Activated CD8-positive, alpha-beta T cell treated with anti-CD3 and anti-CD28 coated beads, Interleukin-2, amount 10 ng/mL, durations not matched to agents 7 days and 5 days (primary cell): Measurements from ENCODE around the gene EYS. TPM values are rescaled to one million over a fixed set of nuclear protein-coding genes. Genes with fewer than 3 reads are reported as not detected.

Source experiments
- ATAC-seq: fragments of 150-1000 bp; cut with Tn5 transposase; one replicate; pipeline ENCODE4 v1.10.0; 2021; ENCODE audit warnings: moderate library complexity
- CTCF ChIA-PET: fragments of 350-600 bp; sonication (Branson Sonifier 250); formaldehyde crosslinking; loops from one replicate; lab custom pipeline; 2021; ENCODE audit warnings: antibody characterized with exemption; lab: Charles Lee
- POLR2A ChIA-PET: fragments of 350-600 bp; sonication (Branson Sonifier 250); formaldehyde crosslinking; loops from one replicate; lab custom pipeline; 2021; ENCODE audit warnings: antibody characterized with exemption; lab: Charles Lee
- DNase-seq: peaks from one replicate; pipeline ENCODE4 v3.0.0-alpha.2; 2020
- H3K27ac Mint-ChIP-seq: one replicate; pipeline ENCODE4 v1.8.0; 2021; ENCODE audit warnings: mild to moderate bottlenecking, mixed read lengths
- H3K27me3 Mint-ChIP-seq: one replicate; pipeline ENCODE4 v1.8.0; 2021; ENCODE audit warnings: low read depth, mixed read lengths
- H3K36me3 Mint-ChIP-seq: one replicate; pipeline ENCODE4 v1.8.0; 2021; ENCODE audit warnings: low read depth, mixed read lengths
- H3K4me1 Mint-ChIP-seq: one replicate; pipeline ENCODE4 v1.8.0; 2021; ENCODE audit warnings: low read depth, mixed read lengths
- H3K4me3 Mint-ChIP-seq: one replicate; pipeline ENCODE4 v1.8.0; 2021; ENCODE audit warnings: mild to moderate bottlenecking, mixed read lengths
- H3K9me3 Mint-ChIP-seq: one replicate; pipeline ENCODE4 v1.8.0; 2022; ENCODE audit warnings: mixed read lengths; ENCODE audit not compliant: insufficient read depth
- total RNA-seq, 2 experiments: library from RNA; stranded (reverse); gene quantifications; one replicate each; pipeline ENCODE4 v1.2.3, GENCODE V29; 2021

The EYS gene
- not detected for total RNA-seq

DNA sequence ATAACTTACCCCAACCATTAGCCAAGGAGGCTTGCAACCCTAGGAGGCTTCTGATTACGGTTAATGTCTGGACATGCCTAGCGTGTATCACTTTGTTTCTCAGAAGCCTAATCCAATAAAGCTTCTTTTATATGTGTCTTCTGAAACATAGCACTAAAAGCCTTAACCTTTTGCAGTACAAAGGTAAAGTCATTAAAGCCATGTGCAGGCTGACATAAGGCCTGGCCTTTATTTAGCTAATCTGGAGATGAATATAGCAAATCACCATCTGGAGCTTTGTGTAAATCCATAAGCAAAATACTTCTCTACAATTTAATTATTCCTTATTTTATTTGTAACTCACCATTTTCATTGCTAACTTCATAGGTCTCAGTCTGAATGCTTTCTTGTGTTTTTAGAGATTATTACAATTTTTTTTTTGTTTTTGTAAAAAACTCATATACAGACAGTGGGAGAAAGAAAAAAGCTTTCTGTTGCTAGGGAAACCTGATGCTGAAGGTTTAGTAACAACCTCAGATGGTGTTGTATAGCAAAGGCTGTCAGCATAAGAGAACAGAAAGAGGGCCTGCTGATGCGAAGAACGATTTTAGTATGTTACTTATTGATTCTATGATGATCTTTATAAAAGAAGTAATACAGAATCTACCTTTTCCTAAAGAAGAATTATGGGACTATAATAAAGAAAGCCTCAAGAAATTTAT lies at the start of gene EYS:
TSS of gene EYS (minus strand) at position 101 of the 701 bp plus-strand sequence. CDS start 211,816 bp downstream, outside the sequence.
- no peak for DNase-seq
- ChIA-PET POLR2A (no interaction called here), CTCF (no interaction called here)
- no peaks in the 10 kb centered on the region for H3K4me1 Mint-ChIP-seq
- H3K9me3 Mint-ChIP-seq = no peaks in the 10 kb centered on the region
- H3K27ac Mint-ChIP-seq = no peak within 1 kb of the TSS
- H3K4me3 Mint-ChIP-seq = no peak within 1 kb of the TSS
- H3K36me3 Mint-ChIP-seq = no peaks in the 10 kb centered on the region
- no peaks in the 10 kb centered on the region for H3K27me3 Mint-ChIP-seq
- no peak for ATAC-seq

GRCh38 chr6:65746302-65746701 lies 39.3 kb upstream of the EYS start:
- no peaks in the 10 kb centered on the region for H3K27me3 Mint-ChIP-seq
- no peak for ATAC-seq
- H3K4me3 Mint-ChIP-seq = no peak overlapping the region
- no peaks in the 10 kb centered on the region for H3K36me3 Mint-ChIP-seq
- H3K4me1 Mint-ChIP-seq = no peaks in the 10 kb centered on the region
- no peak for DNase-seq
- CTCF ChIA-PET = no interaction called here
- POLR2A ChIA-PET = no interaction called here
- no peak overlapping the region for H3K27ac Mint-ChIP-seq
- H3K9me3 Mint-ChIP-seq = peaks cover 26% of the 10 kb centered on the region

DNA sequence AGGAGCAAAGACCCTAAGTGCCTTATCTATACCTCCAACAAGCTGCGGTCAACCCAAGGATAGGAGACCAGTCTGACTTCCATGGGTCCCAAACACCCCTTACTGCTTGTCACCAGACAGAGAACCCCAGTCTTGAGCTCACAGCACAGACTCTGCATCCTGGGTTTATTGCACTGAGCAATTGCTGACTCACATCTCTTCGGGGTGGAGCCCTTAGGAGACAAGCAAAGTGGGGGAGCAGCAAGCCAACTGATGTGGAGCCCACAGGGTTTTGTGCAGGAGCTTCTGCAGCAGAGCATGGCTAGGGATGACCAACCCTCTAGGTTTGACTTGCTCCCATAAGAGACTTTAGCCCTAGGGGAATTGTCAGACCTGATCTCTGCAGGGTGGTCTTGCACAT lies 38.6 kb upstream of the EYS start:
- ATAC-seq (no peak), DNase-seq (no peak)
- H3K4me3 Mint-ChIP-seq = no peak overlapping the region
- no peak overlapping the region for H3K27ac Mint-ChIP-seq
- H3K36me3 Mint-ChIP-seq = no peaks in the 10 kb centered on the region
- no peaks in the 10 kb centered on the region for H3K27me3 Mint-ChIP-seq
- ChIA-PET POLR2A (no interaction called here), CTCF (no interaction called here)
- H3K9me3 Mint-ChIP-seq = peaks cover 26% of the 10 kb centered on the region
- H3K4me1 Mint-ChIP-seq = no peaks in the 10 kb centered on the region

GRCh38 chr6:65728879-65729479 lies 22.0 kb upstream of the EYS start:
- H3K9me3 Mint-ChIP-seq = peaks cover 7% of the 10 kb centered on the region
- CTCF ChIA-PET = no interaction called here
- DNase-seq = no peak
- no peak overlapping the region for H3K27ac Mint-ChIP-seq
- H3K4me3 Mint-ChIP-seq = no peak overlapping the region
- no peaks in the 10 kb centered on the region for H3K4me1 Mint-ChIP-seq
- ATAC-seq = no peak
- POLR2A ChIA-PET = no interaction called here
- H3K36me3 Mint-ChIP-seq = no peaks in the 10 kb centered on the region
- H3K27me3 Mint-ChIP-seq = no peaks in the 10 kb centered on the region

DNA sequence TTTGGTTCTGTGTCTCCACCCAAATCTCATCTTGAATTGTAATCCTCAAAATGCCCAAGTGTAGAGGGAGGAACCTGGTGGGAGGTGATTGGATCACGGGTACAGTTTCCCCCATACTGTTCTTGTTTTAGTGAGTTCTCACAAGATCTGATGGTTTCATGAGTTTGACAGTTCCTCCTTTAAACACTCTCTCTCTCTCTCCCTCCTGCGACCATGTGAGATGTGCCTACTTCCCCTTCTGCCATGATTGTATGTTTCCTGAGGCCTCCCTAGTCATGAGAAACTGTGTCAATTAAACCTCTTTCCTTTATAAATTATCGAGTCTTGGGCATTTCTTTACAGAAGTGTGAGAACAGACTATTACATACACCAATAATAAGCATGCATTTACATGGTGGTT lies 12.1 kb upstream of the EYS start:
- Mint-ChIP-seq H3K27ac (no peak overlapping the region), H3K36me3 (no peaks in the 10 kb centered on the region), H3K27me3 (no peaks in the 10 kb centered on the region), H3K9me3 (peaks cover 8% of the 10 kb centered on the region), H3K4me1 (no peaks in the 10 kb centered on the region), H3K4me3 (no peak overlapping the region)
- POLR2A ChIA-PET = no interaction called here
- CTCF ChIA-PET = no interaction called here
- ATAC-seq (no peak), DNase-seq (no peak)

DNA sequence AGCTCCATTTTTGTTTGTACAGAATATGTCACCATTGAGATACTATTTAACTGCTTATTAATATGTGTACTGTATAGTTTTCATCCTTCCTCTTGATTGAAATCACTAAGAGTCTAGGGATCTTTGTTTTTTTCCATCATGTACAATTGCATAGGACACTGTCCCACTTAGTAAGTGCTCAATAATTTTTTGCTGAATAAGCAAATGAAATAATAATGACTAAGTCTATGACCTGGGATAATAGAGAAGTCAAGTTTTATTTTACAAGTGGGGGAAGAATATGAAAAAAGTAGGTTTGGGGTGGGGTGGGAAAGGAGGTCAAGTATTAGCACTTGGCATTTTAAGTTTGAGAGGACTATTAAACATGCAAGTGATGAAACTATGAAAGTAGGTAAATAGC lies 4.5 kb upstream of the EYS start:
- POLR2A ChIA-PET = no interaction called here

DNA sequence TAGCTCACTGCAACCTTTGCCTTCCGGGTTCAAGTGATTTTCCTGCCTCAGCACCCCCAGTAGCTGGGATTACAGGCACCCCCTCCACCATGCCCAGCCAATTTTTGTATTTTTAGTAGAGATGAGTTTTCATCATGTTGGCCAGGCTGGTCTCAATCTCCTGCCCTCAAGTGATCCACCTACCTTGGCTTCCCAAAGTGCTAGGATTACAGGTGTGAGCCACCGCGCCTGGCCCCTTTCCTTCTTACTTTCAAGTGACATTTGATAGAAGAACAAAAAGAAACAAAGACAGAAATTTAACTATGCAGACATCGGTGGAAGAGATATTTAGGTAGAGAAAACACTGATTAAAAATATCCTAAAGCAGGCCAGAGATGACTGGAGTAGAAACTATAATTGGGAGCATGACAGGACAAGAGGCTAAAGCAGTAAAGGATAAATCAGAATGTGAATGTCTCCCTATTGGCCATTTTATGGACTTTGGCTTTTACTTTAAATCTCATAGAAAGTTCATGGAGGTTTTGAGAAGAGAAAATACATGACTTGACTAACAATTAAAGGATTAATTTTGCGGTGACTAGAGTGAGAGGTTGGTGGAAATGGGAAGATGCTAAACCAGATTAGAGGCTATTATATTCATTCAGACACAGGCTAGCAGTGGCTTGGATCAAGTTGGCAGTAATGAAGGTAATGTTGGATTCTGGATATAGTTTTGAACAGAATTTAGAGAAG lies 2.2 kb upstream of the EYS start:
- DNase-seq (no peak), ATAC-seq (no peak)
- H3K36me3 Mint-ChIP-seq = no peaks in the 10 kb centered on the region
- H3K4me1 Mint-ChIP-seq = no peaks in the 10 kb centered on the region
- no peak overlapping the region for H3K4me3 Mint-ChIP-seq
- ChIA-PET CTCF (no interaction called here), POLR2A (no interaction called here)
- H3K9me3 Mint-ChIP-seq = no peaks in the 10 kb centered on the region
- no peaks in the 10 kb centered on the region for H3K27me3 Mint-ChIP-seq
- no peak overlapping the region for H3K27ac Mint-ChIP-seq

More for the DNA sequence above, 4.5 kb upstream of the EYS start:
- Mint-ChIP-seq H3K9me3 (peaks cover 7% of the 10 kb centered on the region), H3K27me3 (no peaks in the 10 kb centered on the region), H3K36me3 (no peaks in the 10 kb centered on the region), H3K4me3 (no peak overlapping the region), H3K27ac (no peak overlapping the region), H3K4me1 (no peaks in the 10 kb centered on the region)
- CTCF ChIA-PET = no interaction called here
- DNase-seq (no peak), ATAC-seq (no peak)

- no peak overlapping the region for H3K4me3 Mint-ChIP-seq
- ATAC-seq (no peak), DNase-seq (no peak)
- no peaks in the 10 kb centered on the region for H3K4me1 Mint-ChIP-seq
- CTCF ChIA-PET = no interaction called here
- POLR2A ChIA-PET = no interaction called here
- H3K27ac Mint-ChIP-seq = no peak overlapping the region
- no peaks in the 10 kb centered on the region for H3K9me3 Mint-ChIP-seq
- H3K27me3 Mint-ChIP-seq = no peaks in the 10 kb centered on the region
- H3K36me3 Mint-ChIP-seq = no peaks in the 10 kb centered on the region
Measured at GRCh38 chr6:65708162-65708561, 1.1 kb upstream of the EYS start.

- H3K27me3 Mint-ChIP-seq = no peaks in the 10 kb centered on the region
- no peak for DNase-seq
- H3K36me3 Mint-ChIP-seq = no peaks in the 10 kb centered on the region
- H3K4me3 Mint-ChIP-seq = no peak overlapping the region
- no peaks in the 10 kb centered on the region for H3K9me3 Mint-ChIP-seq
- no peak for ATAC-seq
- ChIA-PET CTCF (no interaction called here), POLR2A (no interaction called here)
- no peaks in the 10 kb centered on the region for H3K4me1 Mint-ChIP-seq
- H3K27ac Mint-ChIP-seq = no peak overlapping the region
Measured at GRCh38 chr6:65706436-65706835, 590 bp downstream of the EYS start.

DNA sequence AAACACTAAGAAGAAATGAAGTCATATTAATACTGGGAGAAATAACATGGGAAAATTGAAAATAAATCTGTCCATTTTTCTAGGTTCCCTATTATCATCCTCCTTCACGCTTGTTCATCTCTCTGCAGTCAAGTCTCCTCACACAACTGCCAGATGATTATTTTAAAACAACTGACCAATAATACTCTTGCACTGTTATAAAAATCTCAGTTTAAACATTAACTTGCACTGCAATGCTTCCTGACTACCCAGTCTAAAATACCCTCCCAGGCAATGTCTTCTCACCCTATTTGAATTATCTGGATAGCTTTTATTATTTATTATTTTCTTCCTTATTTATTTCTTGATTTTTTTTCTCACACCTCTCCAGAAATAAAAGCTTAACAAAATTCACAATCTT lies 5.7 kb downstream of the EYS start:
- Mint-ChIP-seq H3K36me3 (no peaks in the 10 kb centered on the region), H3K4me1 (no peaks in the 10 kb centered on the region), H3K27ac (no peak overlapping the region), H3K4me3 (no peak overlapping the region), H3K9me3 (peaks cover 4% of the 10 kb centered on the region), H3K27me3 (no peaks in the 10 kb centered on the region)
- POLR2A ChIA-PET = no interaction called here
- CTCF ChIA-PET = no interaction called here
- ATAC-seq (no peak), DNase-seq (no peak)

GRCh38 chr6:65700561-65700960 lies 6.5 kb downstream of the EYS start:
- no peaks in the 10 kb centered on the region for H3K36me3 Mint-ChIP-seq
- H3K4me1 Mint-ChIP-seq = no peaks in the 10 kb centered on the region
- no peak for ATAC-seq
- H3K4me3 Mint-ChIP-seq = no peak overlapping the region
- H3K27me3 Mint-ChIP-seq = no peaks in the 10 kb centered on the region
- POLR2A ChIA-PET = no interaction called here
- CTCF ChIA-PET = no interaction called here
- no peak for DNase-seq
- peaks cover 8% of the 10 kb centered on the region for H3K9me3 Mint-ChIP-seq
- no peak overlapping the region for H3K27ac Mint-ChIP-seq

- Mint-ChIP-seq H3K27ac (no peak overlapping the region), H3K9me3 (peaks cover 8% of the 10 kb centered on the region)
- no peak for ATAC-seq
Measured at GRCh38 chr6:65692109-65692508, 14.9 kb downstream of the EYS start.

More at GRCh38 chr6:65692109-65692508, 14.9 kb downstream of the EYS start:
- H3K4me1 Mint-ChIP-seq = no peaks in the 10 kb centered on the region
- H3K36me3 Mint-ChIP-seq = no peaks in the 10 kb centered on the region
- no peak overlapping the region for H3K4me3 Mint-ChIP-seq
- ChIA-PET CTCF (no interaction called here), POLR2A (no interaction called here)
- no peaks in the 10 kb centered on the region for H3K27me3 Mint-ChIP-seq
- no peak for DNase-seq
